GM19468 (cell line): ENCODE data around the gene KIAA1217.
"Not testable (repeated sequence)": the region's sequence is repeated elsewhere in the genome, so short reads cannot be mapped to it uniquely, and the experiment has no call there.

Experiments
- ATAC-seq: cut with Tn5 transposase; IDR thresholded peaks from one replicate; pipeline ENCODE4 v1.9.1; 2021; ENCODE audit warnings: mild to moderate bottlenecking, moderate library complexity, moderate number of reproducible peaks; ENCODE audit not compliant: unreplicated experiment; ENCODE audit errors: extremely low read depth

Gene KIAA1217

GRCh38 chr10:24324651-24325050 lies 115.7 kb downstream of the KIAA1217 start:
- no peak for ATAC-seq

DNA sequence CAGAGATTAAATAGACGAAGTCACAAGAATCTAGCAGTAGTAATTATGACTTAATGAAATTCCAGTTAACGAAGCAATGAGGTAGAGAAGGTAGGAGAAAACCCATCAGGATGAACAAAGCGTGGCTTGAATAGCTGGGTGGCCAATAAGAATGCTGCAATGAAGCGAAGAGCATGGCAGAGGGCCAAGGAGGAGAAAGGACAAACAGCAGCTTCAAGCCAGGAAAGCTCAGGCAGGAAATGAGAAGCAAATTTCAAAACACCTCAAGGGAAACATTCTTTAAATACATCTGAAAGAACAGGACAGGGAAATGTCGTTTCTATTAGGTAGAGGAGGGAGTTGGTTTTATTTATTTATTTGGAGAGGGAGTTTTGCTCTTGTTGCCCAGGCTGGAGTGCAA lies 122.5 kb downstream of the KIAA1217 start:
- ATAC-seq = no peak

- no peak for ATAC-seq
These were observed 124.8 kb downstream of the KIAA1217 start for GRCh38 chr10:24333736-24334135.

- no peak for ATAC-seq
These were observed 125.5 kb downstream of the KIAA1217 start for GRCh38 chr10:24334279-24334939.

DNA sequence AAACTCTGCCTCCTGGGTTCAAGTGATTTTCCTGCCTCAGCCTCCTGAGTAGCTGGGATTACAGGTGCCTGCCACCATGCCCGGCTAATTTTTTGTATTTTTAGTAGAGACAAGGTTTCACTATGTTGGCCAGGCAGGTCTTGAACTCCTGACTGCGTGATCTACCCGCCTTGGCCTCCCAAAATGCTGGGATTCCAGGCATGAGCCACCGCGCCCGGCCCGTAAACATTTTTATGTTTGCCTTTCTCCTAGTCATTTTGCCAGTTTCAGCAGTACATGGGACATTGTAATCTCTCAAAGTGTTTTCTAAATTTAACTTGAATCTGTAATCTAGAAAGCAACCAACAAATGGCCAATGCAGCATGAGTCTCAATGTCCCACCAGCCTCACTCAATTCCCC lies 128.8 kb downstream of the KIAA1217 start:
- not testable (repeated sequence) for ATAC-seq

GRCh38 chr10:24339387-24339786 lies 130.4 kb downstream of the KIAA1217 start:
- ATAC-seq = no peak

GRCh38 chr10:24340446-24340845 lies 131.5 kb downstream of the KIAA1217 start:
- no peak for ATAC-seq

GRCh38 chr10:24340883-24341282 lies 131.9 kb downstream of the KIAA1217 start:
- no peak for ATAC-seq

- ATAC-seq = no peak
These were observed 132.4 kb downstream of the KIAA1217 start for GRCh38 chr10:24341371-24341770.

GRCh38 chr10:24341897-24342296 lies 133.0 kb downstream of the KIAA1217 start:
- ATAC-seq = no peak

DNA sequence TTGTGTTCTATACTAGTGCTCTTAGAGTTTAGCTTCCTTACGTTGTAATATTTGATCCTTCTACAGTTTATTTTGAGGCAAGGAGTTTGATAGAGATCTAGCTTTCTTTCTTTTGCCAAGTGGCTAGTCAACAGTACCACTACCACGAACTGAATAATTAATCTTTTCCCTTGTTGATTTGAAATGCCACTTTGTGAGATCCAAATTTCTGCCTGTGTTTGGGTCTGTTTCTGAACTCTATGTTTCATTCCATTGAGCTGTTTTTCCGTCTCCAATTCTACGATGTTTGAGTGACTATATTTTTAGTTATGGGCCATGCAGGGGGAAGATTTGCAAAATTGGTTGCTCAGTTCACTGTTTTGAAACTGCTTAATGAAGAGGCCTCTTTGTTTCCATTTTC lies 134.7 kb downstream of the KIAA1217 start:
- no peak for ATAC-seq

DNA sequence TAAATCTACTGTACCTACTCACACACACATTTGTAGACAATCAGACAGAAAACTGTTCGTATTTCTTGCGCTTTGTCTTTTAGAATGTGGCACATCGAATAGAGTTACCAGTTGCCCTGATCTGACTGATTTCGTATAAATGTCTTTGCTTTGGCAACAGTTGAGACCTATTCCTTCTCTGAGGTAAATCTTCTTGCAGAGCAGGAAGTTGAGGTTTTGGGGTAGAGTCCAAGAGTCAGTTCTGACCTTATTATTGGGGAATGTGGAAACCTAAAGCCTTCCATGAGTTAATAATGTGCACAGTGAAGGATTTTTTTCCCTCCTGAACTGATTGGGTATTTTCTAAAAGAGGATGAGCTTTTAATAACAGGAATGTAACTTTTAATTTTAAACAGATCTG lies 135.3 kb downstream of the KIAA1217 start:
- ATAC-seq = no peak

- no peak for ATAC-seq
These were observed 135.9 kb downstream of the KIAA1217 start for GRCh38 chr10:24344695-24345463.

- ATAC-seq = no peak
These were observed 138.1 kb downstream of the KIAA1217 start for GRCh38 chr10:24346877-24347519.

GRCh38 chr10:24349379-24350001 lies 140.6 kb downstream of the KIAA1217 start:
- ATAC-seq = no peak

DNA sequence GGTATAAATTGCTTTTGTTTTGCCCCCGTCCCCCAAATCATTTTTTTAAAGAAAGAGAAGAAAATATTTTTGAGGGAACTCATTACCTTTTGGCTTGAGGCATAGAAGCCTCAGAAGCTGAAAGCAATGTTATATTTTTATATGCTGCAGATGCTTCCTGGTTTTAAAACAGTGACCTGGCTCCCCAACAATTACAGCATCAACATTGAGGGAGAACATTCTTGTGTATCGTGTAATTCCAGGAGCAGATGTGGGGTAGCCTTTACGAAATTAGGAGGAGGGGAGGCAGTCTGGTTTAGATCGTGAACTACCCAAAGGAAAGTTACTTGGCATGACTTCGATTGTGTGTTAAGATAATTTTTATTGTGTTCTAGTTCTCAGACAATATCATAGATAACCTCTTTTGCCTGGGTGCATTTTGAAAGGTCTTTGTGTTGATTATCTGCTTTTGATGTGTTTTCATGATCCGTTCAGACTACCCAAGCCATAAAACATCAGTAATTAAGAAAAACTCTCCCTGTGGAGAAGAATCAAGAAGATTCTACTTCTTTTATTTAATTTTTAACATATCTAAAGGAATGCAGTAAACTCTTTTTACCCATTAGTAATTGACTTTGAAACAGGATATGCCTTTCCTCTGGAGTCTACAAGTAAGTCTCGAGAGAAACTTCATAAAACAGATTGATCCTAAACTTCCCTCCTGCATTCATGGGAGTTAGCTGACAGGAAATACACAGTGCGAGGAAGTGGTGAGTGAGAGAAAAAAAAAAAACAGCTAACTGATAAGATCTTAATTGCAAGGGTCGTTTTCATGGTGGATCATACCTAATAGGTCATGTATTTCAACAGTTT lies 141.4 kb downstream of the KIAA1217 start:
- ATAC-seq = no peak

GRCh38 chr10:24350922-24351225 lies 141.9 kb downstream of the KIAA1217 start:
- not testable (repeated sequence) for ATAC-seq

- no peak for ATAC-seq
These were observed 143.0 kb downstream of the KIAA1217 start for GRCh38 chr10:24351961-24352360.

DNA sequence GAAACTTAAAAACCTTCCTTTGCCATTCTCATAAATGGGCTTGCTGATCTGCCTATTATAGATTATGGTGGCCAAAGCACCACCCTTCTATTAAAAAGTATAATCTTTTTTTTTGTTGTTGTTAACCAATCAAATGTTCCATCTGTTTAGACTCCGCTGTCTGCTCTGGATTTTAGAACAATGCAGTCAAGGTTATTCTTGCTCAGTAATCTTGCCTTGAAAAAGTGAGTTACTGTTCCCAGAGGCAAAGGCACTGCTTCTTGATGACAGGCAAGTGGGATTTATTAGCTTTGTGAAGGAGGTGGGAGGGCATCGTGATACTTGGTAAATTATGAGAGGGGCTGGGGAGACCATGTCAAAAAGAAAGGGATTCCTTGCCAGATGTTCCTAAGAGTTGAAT lies 143.5 kb downstream of the KIAA1217 start:
- ATAC-seq = no peak

GRCh38 chr10:24353319-24353718 lies 144.4 kb downstream of the KIAA1217 start:
- ATAC-seq = no peak
